ENCODE measurements around the gene GANAB. TPM values are rescaled to one million over a fixed set of nuclear protein-coding genes. Genes with fewer than 3 reads are reported as not detected.

GANAB gene
- total and polyA plus RNA-seq, 2 experiments from 2014 or later = 224 to 312 TPM

- Histone ChIP-seq H3K9ac (peak overlapping the region; percentile 95), H3K27me3 (replicated peaks; ENCODE audit: insufficient read depth) (no peaks in the 10 kb centered on the region), H2AFZ (peak overlapping the region; percentile 76), H3F3A (ENCODE audit: insufficient read depth) (peaks cover 31% of the 10 kb centered on the region), H3K9me3 (ENCODE audit: low read depth) (no peaks in the 10 kb centered on the region), H4K20me1 (ENCODE audit: insufficient read depth) (no peaks in the 10 kb centered on the region), H3K9me2 (ENCODE audit: insufficient read depth) (no peaks in the 10 kb centered on the region), H3K79me2 (ENCODE audit: insufficient read depth) (peaks cover 53% of the 10 kb centered on the region), H3K4me1 (ENCODE audit: insufficient read depth) (peaks cover 20% of the 10 kb centered on the region), H3K36me3 (ENCODE audit: low read depth) (peaks cover 20% of the 10 kb centered on the region; the same call in 1 of the 2 replicates), H3K27ac (peak overlapping the region; percentile 77), H3K4me3 (peak overlapping the region; percentile 88), H3K4me2 (ENCODE audit: unreplicated experiment) (peak overlapping the region; percentile 100)
- WGBS, 2 experiments (ENCODE audit: low coverage in 1 of 2, low lambda C conversion rate in 2 of 2, missing lambda C conversion rate in 2 of 2) = 0 to 1% methylated on average over 19 to 30 of the region's 30 CpGs
- in situ Hi-C loops (cut with MboI) = no loop called here
- TF ChIP-seq EZH2 (IDR thresholded peaks at IDR 0.05; ENCODE audit: insufficient read depth, poor library complexity, severe bottlenecking) (no peak), EZH2phosphoT487 (IDR thresholded peaks at IDR 0.05; ENCODE audit: insufficient read depth, low read depth) (no peak)
- peak; percentile 55 for DNase-seq
These were observed 45.4 kb downstream of the GANAB start for GRCh38 chr11:62601122-62601371.

- peaks cover 20% of the 10 kb centered on the region for H3K4me1 ChIP-seq (ENCODE audit: insufficient read depth)
- TF ChIP-seq EZH2phosphoT487 (IDR thresholded peaks at IDR 0.05; ENCODE audit: insufficient read depth, low read depth) = no peak
- no peak for TF ChIP-seq EZH2 (IDR thresholded peaks at IDR 0.05; ENCODE audit: insufficient read depth, poor library complexity, severe bottlenecking)
- peak overlapping the region; percentile 77 for H3K27ac ChIP-seq
- peak overlapping the region; percentile 100 for H3K4me2 ChIP-seq (ENCODE audit: unreplicated experiment)
- peak overlapping the region; percentile 95 for H3K9ac ChIP-seq
- 2 to 3% methylated on average over 25 to 26 of the region's 26 CpGs for WGBS, 2 experiments (ENCODE audit: low coverage in 1 of 2, low lambda C conversion rate in 2 of 2, missing lambda C conversion rate in 2 of 2)
- peaks cover 20% of the 10 kb centered on the region; the same call in 1 of the 2 replicates for H3K36me3 ChIP-seq (ENCODE audit: low read depth)
- no peaks in the 10 kb centered on the region for H4K20me1 ChIP-seq (ENCODE audit: insufficient read depth)
- in situ Hi-C loops (cut with MboI) = no loop called here
- no peak for DNase-seq
- H3K4me3 ChIP-seq = peak overlapping the region; percentile 88
- H2AFZ ChIP-seq = peak overlapping the region; percentile 76
- no peaks in the 10 kb centered on the region for H3K9me2 ChIP-seq (ENCODE audit: insufficient read depth)
- H3K79me2 ChIP-seq (ENCODE audit: insufficient read depth) = peaks cover 57% of the 10 kb centered on the region
- H3K27me3 ChIP-seq (replicated peaks; ENCODE audit: insufficient read depth) = no peaks in the 10 kb centered on the region
- H3F3A ChIP-seq (ENCODE audit: insufficient read depth) = peaks cover 36% of the 10 kb centered on the region
- H3K9me3 ChIP-seq (ENCODE audit: low read depth) = no peaks in the 10 kb centered on the region
These were observed 45.9 kb downstream of the GANAB start for GRCh38 chr11:62600367-62601121.

DNA sequence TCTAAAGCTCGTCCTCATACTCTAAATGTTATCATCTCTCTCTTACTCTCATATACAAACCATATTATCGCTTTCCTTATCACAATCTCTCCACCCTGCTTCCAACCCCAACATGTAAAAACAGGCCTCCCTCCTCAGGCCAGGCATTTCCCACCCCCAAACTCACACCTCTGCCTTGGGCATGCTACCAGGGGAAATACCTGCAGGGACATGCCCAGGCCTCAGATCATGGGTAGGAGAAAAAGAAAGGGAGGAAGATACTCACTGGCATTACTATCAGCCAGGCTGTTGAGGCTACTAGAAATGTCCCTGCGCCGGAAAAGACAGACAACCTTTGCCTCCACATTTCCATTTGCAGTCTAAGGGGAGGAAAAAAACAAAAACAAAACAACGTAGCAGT lies 46.5 kb downstream of the GANAB start:
- Histone ChIP-seq H3K4me2 (ENCODE audit: unreplicated experiment) (peak overlapping the region; percentile 100), H3K9me3 (ENCODE audit: low read depth) (no peaks in the 10 kb centered on the region), H2AFZ (no peak overlapping the region), H3K27ac (peak overlapping the region; percentile 77; the same call in 1 of the 2 replicates), H3K9ac (peak overlapping the region; percentile 95), H3K27me3 (replicated peaks; ENCODE audit: insufficient read depth) (no peaks in the 10 kb centered on the region), H3K36me3 (ENCODE audit: low read depth) (peaks cover 20% of the 10 kb centered on the region; the same call in 1 of the 2 replicates), H3K79me2 (ENCODE audit: insufficient read depth) (peaks cover 61% of the 10 kb centered on the region), H3F3A (ENCODE audit: insufficient read depth) (peaks cover 42% of the 10 kb centered on the region), H3K4me3 (peak overlapping the region; percentile 88), H3K9me2 (ENCODE audit: insufficient read depth) (no peaks in the 10 kb centered on the region), H4K20me1 (ENCODE audit: insufficient read depth) (no peaks in the 10 kb centered on the region), H3K4me1 (ENCODE audit: insufficient read depth) (peaks cover 20% of the 10 kb centered on the region)
- no peak for DNase-seq
- no peak for TF ChIP-seq EZH2phosphoT487 (IDR thresholded peaks at IDR 0.05; ENCODE audit: insufficient read depth, low read depth)
- WGBS, 2 experiments (ENCODE audit: low coverage in 1 of 2, low lambda C conversion rate in 2 of 2, missing lambda C conversion rate in 2 of 2) = 26 to 29% methylated on average over 5 of the region's 5 CpGs
- in situ Hi-C loops (cut with MboI) = no loop called here

- TF ChIP-seq EZH2phosphoT487 (IDR thresholded peaks at IDR 0.05; ENCODE audit: insufficient read depth, low read depth) (no peak), EZH2 (IDR thresholded peaks at IDR 0.05; ENCODE audit: insufficient read depth, poor library complexity, severe bottlenecking) (no peak)
- peaks cover 65% of the 10 kb centered on the region for H3K79me2 ChIP-seq (ENCODE audit: insufficient read depth)
- H3K4me1 ChIP-seq (ENCODE audit: insufficient read depth) = peaks cover 20% of the 10 kb centered on the region
- H3K27ac ChIP-seq = peak overlapping the region; percentile 77
- peak; percentile 99 for DNase-seq
- WGBS, 2 experiments (ENCODE audit: low coverage in 1 of 2, low lambda C conversion rate in 2 of 2, missing lambda C conversion rate in 2 of 2) = 32 to 41% methylated on average over 7 of the region's 7 CpGs
- in situ Hi-C loops (cut with MboI) = no loop called here
- peak overlapping the region; percentile 100 for H3K4me2 ChIP-seq (ENCODE audit: unreplicated experiment)
- H3F3A ChIP-seq (ENCODE audit: insufficient read depth) = peaks cover 47% of the 10 kb centered on the region
- no peaks in the 10 kb centered on the region for H3K27me3 ChIP-seq (replicated peaks; ENCODE audit: insufficient read depth)
- H3K9me3 ChIP-seq (ENCODE audit: low read depth) = no peaks in the 10 kb centered on the region
- no peaks in the 10 kb centered on the region for H3K9me2 ChIP-seq (ENCODE audit: insufficient read depth)
- H3K4me3 ChIP-seq = peak overlapping the region; percentile 88
- no peaks in the 10 kb centered on the region for H4K20me1 ChIP-seq (ENCODE audit: insufficient read depth)
- no peak overlapping the region for H2AFZ ChIP-seq
- H3K9ac ChIP-seq = peak overlapping the region; percentile 95
- H3K36me3 ChIP-seq (ENCODE audit: low read depth) = peaks cover 25% of the 10 kb centered on the region
These were observed 47.2 kb downstream of the GANAB start for GRCh38 chr11:62599069-62599696.
